Epithelial cell of esophagus (primary cell): ENCODE measurements around the gene SLC12A3.

ENCODE experiments used
- DNase-seq: peaks from one replicate; pipeline ENCODE4 v3.0.0; 2010; ENCODE audit warnings: low read depth
- H3K4me3 ChIP-seq: 2 replicates; pipeline ENCODE4 v1.5.1; 2011; ENCODE audit warnings: mild to moderate bottlenecking, low read length, control low read depth
- CTCF ChIP-seq: IDR thresholded peaks from 2 replicates; pipeline ENCODE4 v1.5.1; 2011; ENCODE audit warnings: low read depth, mild to moderate bottlenecking, low read length, control low read depth, inconsistent platforms; ENCODE audit not compliant: insufficient read depth; ENCODE audit errors: missing control alignments

SLC12A3 gene

GRCh38 chr16:56876048-56876447 lies 11.0 kb downstream of the SLC12A3 start:
- DNase-seq = no peak
- no peak overlapping the region for H3K4me3 ChIP-seq
- no peak for TF ChIP-seq CTCF

DNA sequence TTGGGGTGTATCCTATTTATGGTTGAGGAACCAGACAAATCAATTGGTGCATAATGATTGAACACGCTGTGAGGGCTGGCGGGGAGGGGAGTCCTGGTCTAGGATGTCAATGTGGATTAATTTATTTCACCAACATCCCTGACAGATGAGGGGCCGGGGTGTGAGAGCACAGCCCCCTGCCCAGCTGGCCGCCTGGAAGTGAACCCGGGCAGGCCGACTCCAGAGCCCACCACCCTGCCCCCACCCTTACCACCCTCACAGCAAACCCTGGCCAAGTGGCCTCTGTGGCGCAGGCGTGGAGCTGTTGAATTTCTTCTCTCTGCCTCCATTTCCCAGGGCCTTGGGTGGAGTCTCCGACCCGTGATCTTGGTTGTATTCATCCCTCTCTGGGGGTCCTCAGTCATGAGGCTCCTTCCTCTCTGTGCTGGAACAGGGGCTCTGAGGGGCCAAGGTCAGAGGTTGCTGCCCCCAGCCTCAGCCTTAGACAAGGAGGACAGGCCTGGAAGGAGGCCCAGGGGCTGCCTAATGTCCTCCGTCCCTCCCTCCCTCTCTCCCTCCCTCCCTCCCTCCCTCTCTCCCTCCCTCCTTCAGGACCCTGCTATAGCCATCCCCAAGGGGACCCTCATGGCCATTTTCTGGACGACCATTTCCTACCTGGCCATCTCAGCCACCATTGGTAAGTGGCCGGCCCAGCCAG lies 12.6 kb downstream of the SLC12A3 start:
- no peak for DNase-seq
- H3K4me3 ChIP-seq = no peak overlapping the region
- TF ChIP-seq CTCF = no peak

DNA sequence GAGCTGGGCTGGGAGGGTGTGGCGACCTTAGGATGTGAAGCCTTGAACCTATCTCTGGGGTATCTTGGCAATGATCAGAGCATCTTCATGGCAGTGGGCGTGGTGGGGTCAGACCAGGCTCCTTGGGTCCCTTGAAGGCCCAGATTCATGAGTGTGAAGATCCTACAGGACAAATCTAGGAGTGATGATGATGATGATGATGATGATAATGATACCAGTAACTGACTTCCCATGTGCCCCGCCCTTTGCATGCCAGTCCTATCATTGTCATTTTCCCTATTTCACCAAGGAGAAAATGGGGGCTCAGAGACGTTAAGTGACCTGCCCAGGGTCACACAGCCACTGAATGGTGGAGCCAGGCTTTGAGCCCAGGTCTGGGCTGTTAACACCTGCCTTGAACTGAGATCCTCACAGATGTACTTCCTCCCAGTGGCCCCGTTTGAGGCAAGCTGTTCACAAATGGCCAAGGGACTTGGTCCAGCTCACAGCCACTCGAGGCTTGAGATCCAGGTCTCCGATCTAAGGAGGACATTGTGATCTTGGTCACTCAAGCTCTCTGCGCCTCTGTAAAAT lies 13.4 kb downstream of the SLC12A3 start:
- no peak for TF ChIP-seq CTCF
- H3K4me3 ChIP-seq = no peak overlapping the region
- no peak for DNase-seq

DNA sequence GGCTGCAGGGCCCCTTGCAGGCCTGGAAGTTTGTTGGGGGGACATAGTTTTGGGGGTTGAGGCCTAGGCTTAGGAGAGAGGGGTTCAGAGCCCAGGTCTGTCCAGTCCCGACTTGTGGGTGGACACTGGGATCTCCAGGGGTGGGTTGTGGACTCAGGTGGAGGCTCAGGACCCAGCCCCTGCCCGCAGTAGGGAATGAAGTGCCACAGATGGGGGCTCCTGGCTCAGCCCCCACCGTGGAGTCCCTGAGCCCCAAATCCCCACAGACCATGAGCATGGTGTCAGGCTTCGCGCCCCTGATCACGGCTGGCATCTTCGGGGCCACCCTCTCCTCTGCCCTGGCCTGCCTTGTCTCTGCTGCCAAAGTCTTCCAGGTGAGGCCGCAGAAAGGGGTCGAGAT lies 14.3 kb downstream of the SLC12A3 start:
- TF ChIP-seq CTCF = no peak
- H3K4me3 ChIP-seq = no peak overlapping the region
- DNase-seq = no peak

- no peak for DNase-seq
- H3K4me3 ChIP-seq = no peak overlapping the region
- no peak for TF ChIP-seq CTCF
Observed at GRCh38 chr16:56880176-56880575, 15.2 kb downstream of the SLC12A3 start.

DNA sequence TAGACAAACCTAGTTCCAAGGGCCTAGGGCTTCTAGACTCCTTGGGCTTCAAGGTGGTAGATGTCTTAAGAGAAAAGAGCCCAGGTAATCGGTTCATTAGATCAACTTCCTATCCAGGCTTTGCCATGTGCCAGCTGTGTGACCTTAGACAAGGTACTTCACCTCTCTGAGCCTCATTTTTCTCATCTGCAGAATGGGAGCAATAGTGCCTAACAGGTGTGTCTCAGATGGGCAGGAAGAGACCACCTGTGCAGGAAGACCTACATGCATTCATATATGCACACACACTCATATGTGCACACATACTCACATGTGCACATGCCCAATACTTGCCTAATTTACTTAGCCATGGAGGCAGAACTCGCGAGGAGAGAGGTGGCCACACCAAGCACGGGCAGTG lies 15.7 kb downstream of the SLC12A3 start:
- H3K4me3 ChIP-seq = no peak overlapping the region
- no peak for DNase-seq
- TF ChIP-seq CTCF = no peak

GRCh38 chr16:56882077-56882800 lies 17.2 kb downstream of the SLC12A3 start:
- no peak for DNase-seq
- no peak overlapping the region for H3K4me3 ChIP-seq
- TF ChIP-seq CTCF = no peak
